D721Med (cell line): ENCODE results near the gene DLST.

Experiments used
- DNase-seq: peaks from one replicate; pipeline ENCODE4 v3.0.0; 2011; ENCODE audit warnings: low spot score; ENCODE audit not compliant: insufficient read length
- FAIRE-seq: peaks from 2 replicates; lab custom pipeline; 2011; peaks lifted over from hg19 to GRCh38; lab: Jason Lieb, UNC
- CTCF ChIP-seq: IDR thresholded peaks from 2 replicates; pipeline ENCODE4 v1.5.1; 2012; ENCODE audit warnings: mild to moderate bottlenecking, control low read depth; ENCODE audit not compliant: insufficient read depth; ENCODE audit errors: missing control alignments

The DLST gene

GRCh38 chr14:74852922-74853530 lies 28.7 kb upstream of the DLST start:
- no peak for TF ChIP-seq CTCF
- FAIRE-seq (no peak), DNase-seq (no peak)

- FAIRE-seq, result no peak
- no peak for DNase-seq
- TF ChIP-seq CTCF, result no peak
Measured at GRCh38 chr14:74853581-74853980, 28.1 kb upstream of the DLST start.

GRCh38 chr14:74855021-74855420 lies 26.7 kb upstream of the DLST start:
- DNase-seq (no peak), FAIRE-seq (no peak)
- TF ChIP-seq CTCF, result no peak

- no peak for TF ChIP-seq CTCF
- DNase-seq (no peak), FAIRE-seq (no peak)
Measured at GRCh38 chr14:74855945-74856344, 25.8 kb upstream of the DLST start.

- FAIRE-seq (no peak), DNase-seq (no peak)
- TF ChIP-seq CTCF, result no peak
Measured at GRCh38 chr14:74856366-74856765, 25.4 kb upstream of the DLST start.

GRCh38 chr14:74858022-74858421 lies 23.7 kb upstream of the DLST start:
- FAIRE-seq, result no peak
- TF ChIP-seq CTCF, result no peak
- no peak for DNase-seq

GRCh38 chr14:74859757-74860552 lies 21.8 kb upstream of the DLST start:
- FAIRE-seq (no peak), DNase-seq (no peak)
- no peak for TF ChIP-seq CTCF
